Loucy (cell line): ENCODE results near the gene FOXJ3.

Experiments used
- CTCF ChIP-seq: fragments of 200-600 bp; sonication (generic); conservative IDR thresholded peaks from 2 replicates; pipeline ENCODE4 v1.5.1; 2014; ENCODE audit warnings: mild to moderate bottlenecking, antibody characterized with exemption, low read length
- EZH2phosphoT487 ChIP-seq: fragments of 200-600 bp; IDR thresholded peaks from 2 replicates; pipeline ENCODE4 v1.6.1; 2018; ENCODE audit warnings: antibody characterized with exemption, mild to moderate bottlenecking, moderate library complexity, borderline replicate concordance

- TF ChIP-seq CTCF (no peak), EZH2phosphoT487 (no peak)
These were observed 1.9 kb upstream of the FOXJ3 start for GRCh38 chr1:42336978-42337377.
